ENCODE results near the gene GAS7. TPM values are rescaled to one million over a fixed set of nuclear protein-coding genes. Genes with fewer than 3 reads are reported as not detected.

GAS7 gene
- total RNA-seq, 1 donor from 2014 or later: 39.8 TPM

GRCh38 chr17:9895923-9896322 lies 302.5 kb downstream of the GAS7 start:
- no peak for DNase-seq
- ATAC-seq (ENCODE audit: low read depth): no peak
- no peak for TF ChIP-seq CTCF (IDR thresholded peaks at IDR 0.05)
- no peaks in the 10 kb centered on the region for H3K9me3 Mint-ChIP-seq
- H3K36me3 Mint-ChIP-seq (ENCODE audit: low read depth): no peaks in the 10 kb centered on the region
- no peak overlapping the region for H3K27ac Mint-ChIP-seq
- peaks cover 21% of the 10 kb centered on the region for H3K27me3 Mint-ChIP-seq
- no peak overlapping the region for H3K4me3 Mint-ChIP-seq
- no peaks in the 10 kb centered on the region for H3K4me1 Mint-ChIP-seq
- intact Hi-C loops (cut with micrococcal nuclease): no loop called here
- CTCF ChIA-PET: no interaction called here
- POLR2A ChIA-PET: no interaction called here

- DNase-seq: no peak
- ChIA-PET CTCF (no interaction called here), POLR2A (no interaction called here)
- Mint-ChIP-seq H3K27ac (no peak overlapping the region), H3K27me3 (peaks cover 12% of the 10 kb centered on the region), H3K4me3 (no peak overlapping the region), H3K4me1 (no peaks in the 10 kb centered on the region), H3K9me3 (no peaks in the 10 kb centered on the region), H3K36me3 (ENCODE audit: low read depth) (no peaks in the 10 kb centered on the region)
- intact Hi-C loops (cut with micrococcal nuclease): no loop called here
- no peak for ATAC-seq (ENCODE audit: low read depth)
- TF ChIP-seq CTCF (IDR thresholded peaks at IDR 0.05): no peak
These were observed 304.2 kb downstream of the GAS7 start for GRCh38 chr17:9894231-9894630.

GRCh38 chr17:9893411-9894012 lies 304.9 kb downstream of the GAS7 start:
- Mint-ChIP-seq H3K4me1 (no peaks in the 10 kb centered on the region), H3K9me3 (no peaks in the 10 kb centered on the region), H3K4me3 (no peak overlapping the region), H3K27me3 (peaks cover 12% of the 10 kb centered on the region), H3K27ac (no peak overlapping the region), H3K36me3 (ENCODE audit: low read depth) (no peaks in the 10 kb centered on the region)
- ChIA-PET POLR2A (no interaction called here), CTCF (no interaction called here)
- ATAC-seq (ENCODE audit: low read depth): no peak
- DNase-seq: no peak
- intact Hi-C loops (cut with micrococcal nuclease): no loop called here
- no peak for TF ChIP-seq CTCF (IDR thresholded peaks at IDR 0.05)

- ChIA-PET POLR2A (no interaction called here), CTCF (no interaction called here)
- Mint-ChIP-seq H3K27ac (no peak overlapping the region), H3K4me3 (no peak overlapping the region), H3K36me3 (ENCODE audit: low read depth) (no peaks in the 10 kb centered on the region), H3K9me3 (no peaks in the 10 kb centered on the region), H3K4me1 (no peaks in the 10 kb centered on the region), H3K27me3 (peaks cover 6% of the 10 kb centered on the region)
- no peak for DNase-seq
- no peak for TF ChIP-seq CTCF (IDR thresholded peaks at IDR 0.05)
- no peak for ATAC-seq (ENCODE audit: low read depth)
- intact Hi-C loops (cut with micrococcal nuclease): no loop called here
These were observed 308.3 kb downstream of the GAS7 start for GRCh38 chr17:9890124-9890523.

- no peak overlapping the region for H3K27ac Mint-ChIP-seq
- no peak for TF ChIP-seq CTCF (IDR thresholded peaks at IDR 0.05)
- ATAC-seq (ENCODE audit: low read depth) (no peak), DNase-seq (no peak)
- peaks cover 11% of the 10 kb centered on the region for H3K9me3 Mint-ChIP-seq
- POLR2A ChIA-PET: no interaction called here
- intact Hi-C loops (cut with micrococcal nuclease): no loop called here
- no peak overlapping the region for H3K4me3 Mint-ChIP-seq
- no peaks in the 10 kb centered on the region for H3K4me1 Mint-ChIP-seq
- H3K36me3 Mint-ChIP-seq (ENCODE audit: low read depth): no peaks in the 10 kb centered on the region
- H3K27me3 Mint-ChIP-seq: no peaks in the 10 kb centered on the region
- CTCF ChIA-PET: no interaction called here
These were observed 310.9 kb downstream of the GAS7 start for GRCh38 chr17:9887508-9887907.
